Measurements from ENCODE around the gene ZNF561.

GRCh38 chr19:9622531-9622930 is 1.5 kb upstream of the ZNF561 start:
- TF ChIP-seq POLR2A (IDR thresholded peaks at IDR 0.05) (no peak), CTCF (IDR thresholded peaks at IDR 0.05) (no peak)
